ENCODE measurements around the gene CDKAL1. TPM values are rescaled to one million over a fixed set of nuclear protein-coding genes. Genes with fewer than 3 reads are reported as not detected.

The CDKAL1 gene
- total RNA-seq, 1 donor from 2014 or later = 11.9 TPM

DNA sequence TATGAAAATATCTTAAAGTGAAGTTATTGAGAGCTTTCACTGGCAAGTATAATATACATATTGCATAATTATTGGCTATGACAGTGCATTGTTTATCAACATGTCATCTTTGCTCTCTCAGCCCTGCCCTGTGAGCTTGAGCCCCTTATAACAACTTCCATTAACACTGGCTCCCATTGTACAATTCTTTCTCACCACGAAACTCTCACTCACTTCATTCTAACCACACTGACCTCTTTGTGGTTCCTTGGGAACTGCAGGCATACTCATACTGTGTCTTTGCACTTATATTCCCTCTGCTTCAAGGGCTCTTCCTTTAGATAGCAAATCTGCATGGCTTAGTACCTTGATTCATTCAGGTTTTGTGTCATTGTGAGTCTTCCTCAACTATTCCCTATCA lies 411.8 kb downstream of the CDKAL1 start:
- no peak for TF ChIP-seq CTCF (IDR thresholded peaks at IDR 0.05)
- Histone ChIP-seq H3K4me1 (no peaks in the 10 kb centered on the region), H3K9me3 (peaks cover 0 to 11% of the 10 kb centered on the region in 2 donors), H3K27ac (no peak overlapping the region), H3K4me3 (no peak overlapping the region), H3K36me3 (no peaks in the 10 kb centered on the region), H3K27me3 (no peaks in the 10 kb centered on the region)
- DNase-seq (ENCODE audit: low spot score in 2 of 2) = no peak
- intact Hi-C loops (cut with DNase I) = no loop called here

- Histone ChIP-seq H3K4me3 (no peak overlapping the region), H3K27ac (no peak overlapping the region), H3K4me1 (no peaks in the 10 kb centered on the region), H3K36me3 (no peaks in the 10 kb centered on the region), H3K9me3 (peaks cover 0 to 11% of the 10 kb centered on the region in 2 donors), H3K27me3 (no peaks in the 10 kb centered on the region)
- no peak for DNase-seq (ENCODE audit: low spot score in 2 of 2)
- TF ChIP-seq CTCF (IDR thresholded peaks at IDR 0.05) = no peak
- intact Hi-C loops (cut with DNase I) = no loop called here
Measured at GRCh38 chr6:20946890-20947289, 412.6 kb downstream of the CDKAL1 start.

GRCh38 chr6:20947977-20948376 lies 413.7 kb downstream of the CDKAL1 start:
- Histone ChIP-seq H3K4me1 (peaks cover 0 to 6% of the 10 kb centered on the region in 2 donors), H3K4me3 (no peak overlapping the region), H3K36me3 (no peaks in the 10 kb centered on the region), H3K27me3 (no peaks in the 10 kb centered on the region), H3K9me3 (peaks cover 0 to 6% of the 10 kb centered on the region in 2 donors), H3K27ac (no peak overlapping the region)
- no peak for DNase-seq (ENCODE audit: low spot score in 2 of 2)
- intact Hi-C loops (cut with DNase I) = no loop called here
- TF ChIP-seq CTCF (IDR thresholded peaks at IDR 0.05) = no peak

- Histone ChIP-seq H3K4me3 (no peak overlapping the region), H3K27ac (no peak overlapping the region), H3K4me1 (peaks cover 0 to 10% of the 10 kb centered on the region in 2 donors), H3K36me3 (no peaks in the 10 kb centered on the region), H3K9me3 (no peaks in the 10 kb centered on the region), H3K27me3 (no peaks in the 10 kb centered on the region)
- no peak for TF ChIP-seq CTCF (IDR thresholded peaks at IDR 0.05)
- intact Hi-C loops (cut with DNase I) = no loop called here
- no peak for DNase-seq (ENCODE audit: low spot score in 2 of 2)
Measured at GRCh38 chr6:20948556-20948955, 414.3 kb downstream of the CDKAL1 start.

DNA sequence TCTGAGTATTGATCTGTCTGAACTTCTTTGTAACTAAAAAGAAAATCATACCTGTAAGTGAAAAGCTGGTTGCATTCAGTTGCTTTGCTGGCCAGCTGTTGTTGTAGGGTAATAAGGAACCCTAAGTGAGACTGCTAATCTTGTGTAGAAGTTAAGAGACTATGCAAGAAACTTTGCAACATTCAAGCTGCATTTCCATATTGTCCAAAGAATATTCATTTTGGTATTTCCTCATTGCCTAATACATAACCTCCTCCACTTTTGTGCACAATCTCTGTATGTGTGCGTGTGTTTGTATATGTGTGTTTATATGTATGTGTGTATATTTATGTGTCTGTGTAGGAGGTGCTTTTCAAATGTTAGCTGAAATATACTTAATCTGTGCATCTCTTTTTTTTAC lies 414.9 kb downstream of the CDKAL1 start:
- intact Hi-C loops (cut with DNase I) = no loop called here
- H3K4me1 ChIP-seq = peaks cover 0 to 10% of the 10 kb centered on the region in 2 donors
- no peak for DNase-seq (ENCODE audit: low spot score in 2 of 2)
- H3K27ac ChIP-seq = no peak overlapping the region
- H3K9me3 ChIP-seq = no peaks in the 10 kb centered on the region
- H3K4me3 ChIP-seq = no peak overlapping the region
- H3K27me3 ChIP-seq = no peaks in the 10 kb centered on the region
- no peak for TF ChIP-seq CTCF (IDR thresholded peaks at IDR 0.05)
- no peaks in the 10 kb centered on the region for H3K36me3 ChIP-seq

All from ascending aorta (tissue), 2 donors.